Mucosa of descending colon (tissue), 3 donors: ENCODE measurements around the gene TUFT1. TPM values are rescaled to one million over a fixed set of nuclear protein-coding genes. Genes with fewer than 3 reads are reported as not detected.

Source experiments
- ATAC-seq: fragments of 200-7000 bp; cut with Tn5 transposase; one replicate; pipeline ENCODE4 v1.9.1; 2020; ENCODE audit warnings: mild to moderate bottlenecking, moderate library complexity
- DNase-seq, 3 donors: peaks; one replicate each; pipeline ENCODE4 v3.0.0-alpha.2; 2020
- H3K36me3 ChIP-seq: fragments of 200-600 bp; one replicate; pipeline ENCODE4 v1.8.0; 2021; ENCODE audit warnings: low read depth, mild to moderate bottlenecking
- H3K4me1 ChIP-seq: fragments of 200-600 bp; one replicate; pipeline ENCODE4 v1.8.0; 2021; ENCODE audit warnings: low read depth, mild to moderate bottlenecking
- H3K4me3 ChIP-seq: fragments of 200-600 bp; one replicate; pipeline ENCODE4 v1.8.0; 2021; ENCODE audit warnings: mild to moderate bottlenecking
- H3K9me3 ChIP-seq: fragments of 200-600 bp; one replicate; pipeline ENCODE4 v1.8.0; 2021; ENCODE audit warnings: mild to moderate bottlenecking
- intact Hi-C, 2 donors: fragments of 100-400 bp; cut with DNase I in 1 of 2; cut with micrococcal nuclease in 1 of 2; formaldehyde crosslinking; loops; one replicate each; pipeline versions ENCODE4 v1.11.0 to v1.11.1; 2022; cut with DNase I, micrococcal nuclease
- total RNA-seq, 3 donors: library from RNA; stranded (reverse); fragmentation: NEBNext Ultra II Directional in 2 of 3; extraction: Animal tissue kit (Norgen Biotek cat#: 25700) in 2 of 3; gene quantifications; one replicate each; pipeline versions ENCODE4 v1.2.1 to v1.2.4, GENCODE V29; 2021 to 2023
- TF ChIP-seq, protein P1 (sequence below): fragments of 200-600 bp; IDR thresholded peaks from one replicate; pipeline ENCODE4 v1.8.0; 2022; ENCODE audit warnings: antibody characterized with exemption, mild to moderate bottlenecking
- donor health status: DM: no; HTN: no; CAD: no; lungs with moderate emphysema.
- donor health status: DM: no; HTN: no; CAD: no.
- donor health status: DM: no; HTN: yes; CAD: no.

Gene TUFT1
- total RNA-seq, 3 donors from 2014 or later, result 20.2 to 38.0 (median 27.5) TPM

- Histone ChIP-seq H3K4me1 (peaks cover under 1% of the 10 kb centered on the region), H3K4me3 (no peak overlapping the region), H3K36me3 (no peaks in the 10 kb centered on the region), H3K9me3 (no peaks in the 10 kb centered on the region)
- ATAC-seq, result no peak
- TF ChIP-seq, protein P1, sequence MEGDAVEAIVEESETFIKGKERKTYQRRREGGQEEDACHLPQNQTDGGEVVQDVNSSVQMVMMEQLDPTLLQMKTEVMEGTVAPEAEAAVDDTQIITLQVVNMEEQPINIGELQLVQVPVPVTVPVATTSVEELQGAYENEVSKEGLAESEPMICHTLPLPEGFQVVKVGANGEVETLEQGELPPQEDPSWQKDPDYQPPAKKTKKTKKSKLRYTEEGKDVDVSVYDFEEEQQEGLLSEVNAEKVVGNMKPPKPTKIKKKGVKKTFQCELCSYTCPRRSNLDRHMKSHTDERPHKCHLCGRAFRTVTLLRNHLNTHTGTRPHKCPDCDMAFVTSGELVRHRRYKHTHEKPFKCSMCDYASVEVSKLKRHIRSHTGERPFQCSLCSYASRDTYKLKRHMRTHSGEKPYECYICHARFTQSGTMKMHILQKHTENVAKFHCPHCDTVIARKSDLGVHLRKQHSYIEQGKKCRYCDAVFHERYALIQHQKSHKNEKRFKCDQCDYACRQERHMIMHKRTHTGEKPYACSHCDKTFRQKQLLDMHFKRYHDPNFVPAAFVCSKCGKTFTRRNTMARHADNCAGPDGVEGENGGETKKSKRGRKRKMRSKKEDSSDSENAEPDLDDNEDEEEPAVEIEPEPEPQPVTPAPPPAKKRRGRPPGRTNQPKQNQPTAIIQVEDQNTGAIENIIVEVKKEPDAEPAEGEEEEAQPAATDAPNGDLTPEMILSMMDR, result no peak
- intact Hi-C loops, result no loop called here
- DNase-seq, result no peak
Observed at GRCh38 chr1:151495316-151495715, 44.8 kb upstream of the TUFT1 start.

DNA sequence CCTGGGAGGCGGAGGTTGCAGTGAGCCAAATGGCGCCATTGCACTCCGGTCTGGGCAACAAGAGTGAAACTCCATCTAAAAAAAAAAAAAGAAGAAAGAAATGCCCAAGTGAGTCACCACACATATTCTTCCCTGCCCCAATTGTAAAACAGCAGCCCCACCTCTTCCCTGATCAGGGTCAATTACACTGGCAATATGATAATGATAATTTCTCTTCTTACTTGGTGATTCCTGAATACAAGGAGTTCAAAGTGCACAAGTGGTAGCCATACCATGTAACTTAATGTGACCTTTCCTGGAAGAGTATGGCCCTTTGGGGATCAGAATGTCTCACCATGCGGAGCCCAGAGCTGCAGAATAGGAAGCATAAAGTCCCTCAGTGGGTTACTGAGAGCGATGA, 40.7 kb upstream of the TUFT1 start:
- Histone ChIP-seq H3K4me1 (peaks cover 17% of the 10 kb centered on the region), H3K9me3 (no peaks in the 10 kb centered on the region), H3K4me3 (no peak overlapping the region), H3K36me3 (no peaks in the 10 kb centered on the region)
- DNase-seq (peak in 1 of 3 donors; percentile 29), ATAC-seq (peak; percentile 77)
- TF ChIP-seq, protein P1, result no peak
- intact Hi-C loops, result no loop called here

DNA sequence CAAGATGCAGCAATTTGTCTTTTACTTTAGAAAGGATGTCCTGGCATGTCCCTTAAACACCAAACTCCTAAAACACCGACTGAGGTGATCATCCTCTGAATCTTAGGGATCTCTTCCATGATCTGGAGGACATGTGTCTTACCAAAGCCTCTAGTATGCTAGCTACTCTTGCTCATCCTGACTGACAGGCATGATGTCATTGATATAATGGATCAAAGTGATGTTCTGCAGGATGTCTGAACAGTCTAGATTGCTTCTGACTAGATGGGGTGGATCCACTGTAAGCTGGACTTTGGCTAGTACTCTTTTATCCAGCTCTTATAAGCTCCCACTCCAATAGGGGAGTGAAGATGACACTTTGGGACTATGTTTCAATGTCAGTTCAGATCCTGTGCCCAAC, 40.2 kb upstream of the TUFT1 start:
- intact Hi-C loops, result no loop called here
- Histone ChIP-seq H3K4me3 (no peak overlapping the region), H3K4me1 (peaks cover 17% of the 10 kb centered on the region), H3K9me3 (no peaks in the 10 kb centered on the region), H3K36me3 (no peaks in the 10 kb centered on the region)
- TF ChIP-seq, protein P1, result no peak
- DNase-seq, result no peak
- peak; percentile 75 for ATAC-seq

GRCh38 chr1:151501474-151501873, 38.6 kb upstream of the TUFT1 start:
- Histone ChIP-seq H3K4me3 (no peak overlapping the region), H3K4me1 (peaks cover 17% of the 10 kb centered on the region), H3K36me3 (no peaks in the 10 kb centered on the region), H3K9me3 (no peaks in the 10 kb centered on the region)
- ATAC-seq, result peak; percentile 75
- intact Hi-C loops, result no loop called here
- DNase-seq, result peak in 1 of 3 donors; percentile 39
- TF ChIP-seq, protein P1, result no peak

DNA sequence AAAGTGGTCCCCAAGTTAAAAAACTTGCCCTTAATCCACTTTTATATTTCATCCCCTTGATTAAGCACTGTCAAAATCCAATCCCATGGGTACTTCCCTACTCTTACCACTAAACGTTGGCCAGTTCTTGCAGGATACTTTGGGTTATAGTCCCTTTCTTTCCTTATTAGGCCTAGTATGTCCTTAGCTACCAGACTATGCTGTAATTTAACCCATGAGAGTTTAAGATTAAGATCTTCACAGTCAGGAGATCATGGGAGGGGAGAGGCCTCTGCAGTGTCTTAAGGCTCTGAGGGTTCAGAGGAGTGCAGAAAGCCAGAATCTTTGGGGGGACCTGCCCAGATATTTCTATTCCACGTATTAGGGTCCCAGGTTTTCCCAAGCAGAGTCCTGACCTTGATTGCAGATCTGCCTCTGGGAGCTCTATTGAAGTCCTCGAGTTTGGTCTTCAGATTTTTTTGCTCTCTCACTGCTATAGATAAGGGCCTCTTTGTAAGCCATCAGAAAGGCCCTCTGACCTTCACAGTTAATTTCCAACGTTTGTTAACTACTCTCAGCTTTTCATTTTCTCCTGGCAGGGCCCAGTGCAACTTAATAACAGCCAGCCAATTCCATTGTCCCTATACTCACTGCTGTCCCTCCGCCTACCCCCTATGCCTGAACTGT, 37.9 kb upstream of the TUFT1 start:
- ATAC-seq (peak; percentile 10), DNase-seq (no peak)
- no peaks in the 10 kb centered on the region for H3K36me3 ChIP-seq
- no peak overlapping the region for H3K4me3 ChIP-seq
- TF ChIP-seq, protein P1, result no peak
- H3K4me1 ChIP-seq, result peaks cover 17% of the 10 kb centered on the region
- intact Hi-C loops, result no loop called here
- H3K9me3 ChIP-seq, result no peaks in the 10 kb centered on the region
